IMR-90 (cell line): Measurements from ENCODE around the gene SLC22A5. TPM values are rescaled to one million over a fixed set of nuclear protein-coding genes. Genes with fewer than 3 reads are reported as not detected.
A peak's percentile ranks its signal among the peaks of the same experiment; 100 is the strongest.

Experiments
- ATAC-seq: fragments of 200-7000 bp; cut with Tn5 transposase; 2 replicates; pipeline ENCODE4 v1.9.1; 2020; ENCODE audit warnings: low read depth, mild to moderate bottlenecking, moderate library complexity
- BruUV-seq: library from RNA; stranded (reverse); fragments of 400-500 nt; replicated peaks from 2 replicates; lab custom pipeline; 2021; lab: Mats Ljungman, UMichigan
- CTCF ChIA-PET: fragments of 300-600 bp; formaldehyde crosslinking; extraction: SDS; loops from one replicate; lab custom pipeline; 2021; ENCODE audit warnings: antibody characterized with exemption; lab: Yijun Ruan, JAX
- POLR2A ChIA-PET: fragments of 300-600 bp; sonication (Branson Sonifier 250); formaldehyde crosslinking; loops from one replicate; lab custom pipeline; 2022; ENCODE audit warnings: antibody characterized with exemption; ENCODE audit not compliant: unreplicated experiment; lab: Charles Lee
- DNase-seq: peaks from one replicate; pipeline ENCODE4 v3.0.0; 2013
- H2AFZ ChIP-seq: replicated peaks from 2 replicates; pipeline ENCODE3; 2013; ENCODE audit warnings: low read length, mild to moderate bottlenecking; ENCODE audit not compliant: poor library complexity
- H2AK5ac ChIP-seq: 2 replicates; pipeline ENCODE4 v1.6.1; 2013; ENCODE audit warnings: low read depth, low read length, inconsistent platforms
- H2AK9ac ChIP-seq: replicated peaks from 2 replicates; pipeline ENCODE3; 2013; ENCODE audit warnings: mild to moderate bottlenecking, low read depth, low read length, moderate library complexity; ENCODE audit not compliant: poor library complexity
- H2BK120ac ChIP-seq: 2 replicates; pipeline ENCODE4 v1.6.1; 2013; ENCODE audit warnings: low read depth, low read length, inconsistent platforms
- H2BK15ac ChIP-seq: 3 replicates; pipeline ENCODE4 v1.6.1; 2013; ENCODE audit warnings: low read depth, low read length, inconsistent platforms
- H2BK20ac ChIP-seq: 2 replicates; pipeline ENCODE4 v1.6.1; 2013; ENCODE audit warnings: low read depth, mild to moderate bottlenecking, inconsistent platforms, low read length, moderate library complexity
- H2BK5ac ChIP-seq: 2 replicates; pipeline ENCODE4 v1.6.1; 2013; ENCODE audit warnings: mild to moderate bottlenecking, low read depth, low read length, inconsistent platforms; ENCODE audit not compliant: poor library complexity, severe bottlenecking
- H3K14ac ChIP-seq: replicated peaks from 2 replicates; pipeline ENCODE4 v1.6.1; 2013; ENCODE audit warnings: low read depth, low read length, inconsistent platforms
- H3K18ac ChIP-seq: 2 replicates; pipeline ENCODE4 v1.6.1; 2013; ENCODE audit warnings: low read depth, low read length, control low read depth
- H3K23ac ChIP-seq: 2 replicates; pipeline ENCODE4 v1.6.1; 2013; ENCODE audit warnings: low read depth, low read length, inconsistent platforms
- H3K27ac ChIP-seq: 2 replicates; pipeline ENCODE4 v1.5.1; 2013; ENCODE audit warnings: mild to moderate bottlenecking, control low read depth, low read length; ENCODE audit not compliant: insufficient read depth
- H3K27me3 ChIP-seq: 2 replicates; pipeline ENCODE4 v1.6.1; 2013; ENCODE audit warnings: low read length; ENCODE audit not compliant: control insufficient read depth, insufficient read depth
- H3K36me3 ChIP-seq: 2 replicates; pipeline ENCODE4 v1.6.1; 2013; ENCODE audit warnings: low read length, mixed read lengths; ENCODE audit not compliant: control insufficient read depth, insufficient read depth
- H3K4ac ChIP-seq: 2 replicates; pipeline ENCODE4 v1.6.1; 2013; ENCODE audit warnings: low read depth, low read length, inconsistent platforms
- H3K4me1 ChIP-seq: 2 replicates; pipeline ENCODE4 v1.6.1; 2013; ENCODE audit warnings: low read length, mixed read lengths; ENCODE audit not compliant: control insufficient read depth, insufficient read depth
- H3K4me2 ChIP-seq: 2 replicates; pipeline ENCODE4 v1.6.1; 2013; ENCODE audit warnings: low read depth, mild to moderate bottlenecking, control low read depth, low read length, moderate library complexity
- H3K4me3 ChIP-seq: 2 replicates; pipeline ENCODE4 v1.5.1; 2013; ENCODE audit warnings: low read depth, mild to moderate bottlenecking, control low read depth, low read length, moderate library complexity; ENCODE audit not compliant: insufficient read depth
- H3K56ac ChIP-seq: 2 replicates; pipeline ENCODE4 v1.6.1; 2013; ENCODE audit warnings: low read length, inconsistent platforms; ENCODE audit not compliant: insufficient read depth; ENCODE audit errors: extremely low read depth
- H3K79me1 ChIP-seq, 2 experiments: 2 replicates each; pipeline ENCODE4 v1.6.1; 2013; ENCODE audit warnings: low read length in 2 of 2, inconsistent platforms in 1 of 2, low read depth in 1 of 2
- H3K9ac ChIP-seq: 2 replicates; pipeline ENCODE4 v1.6.1; 2013; ENCODE audit warnings: low read depth, low read length, control low read depth
- H3K9me1 ChIP-seq: 2 replicates; pipeline ENCODE4 v1.6.1; 2013; ENCODE audit warnings: low read length, inconsistent platforms; ENCODE audit not compliant: insufficient read depth
- H3K9me3 ChIP-seq: 2 replicates; pipeline ENCODE4 v1.6.1; 2013; ENCODE audit warnings: low read length; ENCODE audit not compliant: control insufficient read depth, insufficient read depth
- H4K20me1 ChIP-seq: 2 replicates; pipeline ENCODE4 v1.6.1; 2013; ENCODE audit warnings: low read length, inconsistent platforms; ENCODE audit not compliant: insufficient read depth
- H4K5ac ChIP-seq: 2 replicates; pipeline ENCODE4 v1.6.1; 2013; ENCODE audit warnings: mild to moderate bottlenecking, low read depth, low read length, control low read depth
- H4K8ac ChIP-seq, 2 experiments: 2 replicates each; pipeline ENCODE4 v1.6.1; 2013; ENCODE audit warnings: low read depth in 2 of 2, low read length in 2 of 2, control low read depth in 1 of 2, inconsistent platforms in 1 of 2
- H4K91ac ChIP-seq: 2 replicates; pipeline ENCODE4 v1.6.1; 2013; ENCODE audit warnings: low read depth, low read length, inconsistent platforms; ENCODE audit not compliant: insufficient read depth
- BHLHE40 ChIP-seq: fragments of 150-350 bp; IDR thresholded peaks from 2 replicates; pipeline ENCODE4 v1.6.1; 2016; ENCODE audit warnings: mild to moderate bottlenecking, low read depth, low read length
- CEBPB ChIP-seq: IDR thresholded peaks from 2 replicates; pipeline ENCODE4 v1.6.1; 2012; ENCODE audit warnings: low read depth, low read length, improper control_type of control experiment
- NFE2L2 ChIP-seq: fragments of 150-350 bp; IDR thresholded peaks from 2 replicates; pipeline ENCODE4 v1.6.1; 2016; ENCODE audit warnings: low read depth, mild to moderate bottlenecking, low read length
- POLR2A ChIP-seq: IDR thresholded peaks from 2 replicates; pipeline ENCODE4 v1.6.1; 2012; ENCODE audit warnings: mild to moderate bottlenecking, low read depth, low read length
- RFX5 ChIP-seq: IDR thresholded peaks from 2 replicates; pipeline ENCODE4 v1.8.0; 2012; ENCODE audit warnings: low read depth, mild to moderate bottlenecking, low read length, moderate library complexity
- WGBS, 2 experiments: methylation state at CpG; one replicate each; pipeline versions ENCODE4 v1.1.5 to v1.1.7; 2013; ENCODE audit warnings: missing lambda C conversion rate in 2 of 2; ENCODE audit not compliant: insufficient read length in 1 of 2; ENCODE audit errors: extremely low coverage in 2 of 2; 5-methylcytosine and 5-hydroxymethylcytosine counted together
- dilution Hi-C: fragments of 300-500 bp; cut with HindIII; formaldehyde crosslinking; loops from one replicate; pipeline ENCODE4 v1.14.3; 2018; ENCODE audit warnings: low sequenced_read_pairs; ENCODE audit not compliant: unreplicated experiment
- in situ Hi-C: fragments of 300-500 bp; cut with MboI; formaldehyde crosslinking; loops from 3 replicates; pipeline ENCODE4 v1.14.3; 2019; ENCODE audit warnings: low sequenced_read_pairs, inconsistent platforms, mixed read lengths
- intact Hi-C: fragments of 100-400 bp; cut with micrococcal nuclease; formaldehyde crosslinking; loops from 2 replicates; pipeline ENCODE4 v1.10.0; 2022
- polyA plus RNA-seq, 3 experiments: library from polyadenylated mRNA; depleted of rRNA; stranded (reverse); fragments of >200 nt; gene quantifications; 2 replicates each; pipeline ENCODE4 v1.2.3, GENCODE V29; 2012; ENCODE audit warnings: low replicate concordance in 1 of 3
- total RNA-seq: library from RNA; depleted of rRNA; stranded (reverse); fragments of >200 nt; gene quantifications from 2 replicates; pipeline ENCODE4 v1.2.3, GENCODE V29; 2012
- TF ChIP-seq, protein P1 (sequence below): fragments of 150-350 bp; IDR thresholded peaks from 2 replicates; pipeline ENCODE4 v1.6.1; 2016; ENCODE audit warnings: low read depth, mild to moderate bottlenecking, low read length, moderate library complexity, borderline replicate concordance

The SLC22A5 gene
- total and polyA plus RNA-seq, 2 of the 4 experiments (the other 2 are of a cell fraction), result 6.1 to 7.1 TPM

DNA sequence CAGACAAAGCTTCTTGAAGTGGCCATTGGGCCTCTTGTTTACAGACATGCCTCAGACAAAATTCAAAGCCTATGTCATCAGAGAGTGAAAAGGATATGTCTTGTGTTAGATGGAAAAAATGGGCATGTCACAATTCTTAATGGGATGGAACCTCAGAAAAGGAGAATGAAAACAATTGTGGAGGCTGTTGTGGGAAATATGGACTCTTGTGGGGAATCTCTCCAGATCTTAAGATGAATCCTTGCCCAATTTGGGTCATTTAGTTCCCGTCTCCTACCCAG is 19.5 kb downstream of the SLC22A5 start:
- POLR2A ChIA-PET, result no interaction called here
- Histone ChIP-seq H3K23ac (peak overlapping the region; percentile 64), H3K4ac (peak overlapping the region; percentile 85), H2AK5ac (peak overlapping the region; percentile 90), H2BK20ac (peak overlapping the region; percentile 89), H2AK9ac (peak overlapping the region; percentile 5), H3K79me1 (peaks cover 0 to 13% of the 10 kb centered on the region in 2 experiments; a peak in 2 of 4 replicates), H3K27ac (peak overlapping the region; percentile 82), H3K36me3 (no peaks in the 10 kb centered on the region), H3K18ac (peak overlapping the region; percentile 78), H3K4me1 (peaks cover 33% of the 10 kb centered on the region), H3K4me3 (no peak overlapping the region), H4K20me1 (peaks cover 3% of the 10 kb centered on the region; the same call in 1 of the 2 replicates), H2BK15ac (peak overlapping the region; percentile 95; the same call in 2 of the 3 replicates), H3K27me3 (no peaks in the 10 kb centered on the region), H4K5ac (peak overlapping the region; percentile 86), H4K8ac (peak overlapping the region; percentile 15 to 93; a peak in 3 of 4 replicates), H3K4me2 (no peak overlapping the region), H3K14ac (peak overlapping the region; percentile 73), H3K9me3 (no peaks in the 10 kb centered on the region), H3K56ac (peak overlapping the region; percentile 33), H3K9ac (peak overlapping the region; percentile 6; the same call in 1 of the 2 replicates), H2AFZ (peak overlapping the region; percentile 70), H2BK120ac (peak overlapping the region; percentile 90), H3K9me1 (peaks cover 26% of the 10 kb centered on the region), H2BK5ac (peak overlapping the region; percentile 76), H4K91ac (peak overlapping the region; percentile 90)
- 100% methylated on average over 1 of the region's 1 CpG; no CpG with 5 or more reads in 1 of the 2 experiments for WGBS, 2 experiments
- CTCF ChIA-PET, result interaction anchor here (0.5 to 3.9 kb wide), 4 partner anchors 98 to 1177 kb away, joined by 3 to 30 read pairs (median 4); no protein-coding TSS in a partner anchor
- TF ChIP-seq CEBPB (no peak), BHLHE40 (no peak), RFX5 (no peak), NFE2L2 (no peak), POLR2A (no peak)
- TF ChIP-seq, protein P1, sequence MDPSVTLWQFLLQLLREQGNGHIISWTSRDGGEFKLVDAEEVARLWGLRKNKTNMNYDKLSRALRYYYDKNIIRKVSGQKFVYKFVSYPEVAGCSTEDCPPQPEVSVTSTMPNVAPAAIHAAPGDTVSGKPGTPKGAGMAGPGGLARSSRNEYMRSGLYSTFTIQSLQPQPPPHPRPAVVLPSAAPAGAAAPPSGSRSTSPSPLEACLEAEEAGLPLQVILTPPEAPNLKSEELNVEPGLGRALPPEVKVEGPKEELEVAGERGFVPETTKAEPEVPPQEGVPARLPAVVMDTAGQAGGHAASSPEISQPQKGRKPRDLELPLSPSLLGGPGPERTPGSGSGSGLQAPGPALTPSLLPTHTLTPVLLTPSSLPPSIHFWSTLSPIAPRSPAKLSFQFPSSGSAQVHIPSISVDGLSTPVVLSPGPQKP, result no peak
- in situ Hi-C loops (loop anchor here (5.0 to 10.0 kb wide), 3 partner anchors 113 to 493 kb away; no protein-coding TSS in a partner anchor), dilution Hi-C loops (no loop called here), intact Hi-C loops (loop anchor here (1.0 to 10.0 kb wide), 5 partner anchors 21 to 696 kb away; no protein-coding TSS in a partner anchor)
- DNase-seq (no peak), ATAC-seq (no peak)
- BruUV-seq, result no TSS peak
